SKM-1 (cell line): Measurements from ENCODE around the gene PRDM11.
A peak's percentile ranks its signal among the peaks of the same experiment; 100 is the strongest.
"Not testable (repeated sequence)": the region's sequence is repeated elsewhere in the genome, so short reads cannot be mapped to it uniquely, and the experiment has no call there.

Source experiments
- DNase-seq: peaks from one replicate; lab custom pipeline; 2025; ENCODE audit not compliant: unreplicated experiment; lab: John Stamatoyannopoulos, UW

The PRDM11 gene

DNA sequence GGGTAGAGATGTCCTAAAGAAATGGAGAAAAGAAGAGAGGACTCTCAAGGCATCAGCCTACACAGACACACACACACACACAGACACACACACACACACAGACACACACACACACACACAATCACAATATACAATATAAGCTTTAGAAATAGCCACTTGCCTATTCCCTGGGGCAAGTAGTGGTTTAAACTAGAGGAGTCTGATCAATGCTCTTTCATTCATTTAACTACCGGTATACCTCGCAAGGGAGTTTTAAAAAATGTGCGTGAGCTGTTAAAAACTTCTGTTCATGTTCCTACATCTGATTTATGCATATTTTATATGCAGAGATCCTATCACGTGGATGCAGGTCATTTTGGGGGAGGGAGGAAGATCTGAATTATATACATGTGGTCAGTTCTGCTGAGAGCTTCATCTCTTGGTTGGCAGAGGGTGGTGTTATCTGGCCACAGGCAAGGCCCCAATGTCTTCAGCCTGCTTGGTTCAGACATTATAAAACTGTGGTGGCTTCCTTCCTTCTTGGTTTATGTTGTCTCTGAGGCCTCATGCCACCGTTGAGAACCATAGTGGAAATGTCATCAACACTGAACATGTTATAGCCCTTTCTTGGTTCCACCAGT, 83.1 kb downstream of the PRDM11 start:
- DNase-seq = no peak

DNA sequence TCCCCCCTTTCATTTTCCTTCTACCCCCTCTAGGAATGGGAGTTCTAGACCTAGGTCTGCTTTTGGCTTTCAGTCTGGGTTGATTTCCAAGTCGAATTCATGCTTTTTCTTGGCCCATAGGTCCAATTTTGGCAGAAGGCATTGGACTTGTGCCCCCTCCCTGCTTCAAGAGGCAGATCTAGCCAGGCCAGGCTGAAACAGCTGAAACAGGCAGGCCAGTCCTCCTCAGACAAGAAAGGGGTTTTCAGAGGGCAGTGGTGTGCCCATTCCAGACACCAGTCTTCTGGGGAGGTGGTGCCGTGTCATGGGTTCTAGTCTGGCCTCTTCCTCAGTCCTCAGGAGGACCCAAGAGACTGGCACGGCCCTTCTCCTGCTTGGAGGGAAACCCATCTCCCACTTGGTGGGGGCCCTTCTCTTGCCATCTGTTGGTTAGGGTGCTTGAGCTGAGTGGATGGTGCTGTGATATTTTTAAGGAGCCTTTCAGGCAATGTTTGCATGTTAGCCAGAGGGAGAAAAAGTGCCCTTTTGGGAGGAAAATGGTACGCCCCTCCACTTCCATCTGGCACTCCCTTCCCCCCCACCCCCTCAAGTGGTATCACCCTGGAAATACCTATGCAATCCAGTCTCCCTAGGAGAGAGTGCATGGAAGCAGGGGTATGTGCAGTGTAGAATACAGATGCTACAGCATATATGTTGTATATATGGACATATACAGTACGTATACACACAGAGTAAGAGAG, 86.1 kb downstream of the PRDM11 start:
- no peak for DNase-seq

DNA sequence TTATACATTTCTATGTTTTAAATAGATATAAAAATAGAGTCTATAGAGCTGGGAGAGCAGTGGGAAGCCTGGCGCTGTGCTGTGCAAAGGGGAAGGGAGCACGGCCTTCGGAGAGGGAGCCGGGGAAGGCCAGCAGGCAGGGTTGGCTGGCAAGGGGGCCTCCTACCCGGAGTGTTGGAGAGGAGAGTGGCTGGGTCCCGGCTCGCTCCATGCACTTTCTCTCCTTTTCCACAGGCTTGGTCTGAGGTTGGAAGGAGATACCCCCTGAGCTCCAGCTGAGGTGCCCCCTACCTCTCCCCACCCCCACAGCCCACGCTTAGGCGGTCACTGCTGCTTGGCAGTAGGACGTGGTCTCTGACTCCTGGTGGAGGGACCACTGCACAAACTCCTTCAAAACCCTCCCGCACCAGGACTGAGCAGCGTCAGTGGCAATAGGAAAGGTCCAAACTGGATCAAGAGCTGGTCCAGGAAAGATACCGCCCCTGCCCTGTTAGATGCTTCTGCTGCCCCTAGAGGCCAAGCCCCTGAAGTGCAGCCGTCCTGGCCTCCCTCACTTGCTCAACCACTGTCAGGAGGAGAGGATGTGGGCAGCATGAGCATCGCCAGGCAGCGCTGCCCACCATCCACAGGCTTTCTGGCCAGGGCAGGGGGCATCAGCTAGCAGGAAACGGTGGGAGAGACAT, 86.8 kb downstream of the PRDM11 start:
- DNase-seq = peak; percentile 30

DNA sequence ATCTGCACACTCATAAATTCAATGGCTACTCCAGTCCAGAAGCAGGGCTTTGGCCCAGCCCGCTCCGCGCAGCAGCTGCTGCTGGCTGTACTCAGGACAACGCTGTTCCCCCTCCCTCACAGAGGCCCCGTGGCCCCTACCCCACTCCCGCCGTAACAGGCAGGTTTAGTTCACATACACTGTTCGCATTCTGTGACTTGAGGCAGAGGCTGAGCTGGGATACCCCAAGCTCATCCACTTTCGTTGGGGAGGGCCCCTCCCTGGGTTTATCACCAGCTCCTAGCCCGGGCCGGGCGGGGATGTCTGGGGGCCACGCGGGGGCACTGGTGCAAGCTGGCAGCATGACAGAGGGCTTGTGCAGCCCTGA, 87.3 kb downstream of the PRDM11 start:
- no peak for DNase-seq

DNA sequence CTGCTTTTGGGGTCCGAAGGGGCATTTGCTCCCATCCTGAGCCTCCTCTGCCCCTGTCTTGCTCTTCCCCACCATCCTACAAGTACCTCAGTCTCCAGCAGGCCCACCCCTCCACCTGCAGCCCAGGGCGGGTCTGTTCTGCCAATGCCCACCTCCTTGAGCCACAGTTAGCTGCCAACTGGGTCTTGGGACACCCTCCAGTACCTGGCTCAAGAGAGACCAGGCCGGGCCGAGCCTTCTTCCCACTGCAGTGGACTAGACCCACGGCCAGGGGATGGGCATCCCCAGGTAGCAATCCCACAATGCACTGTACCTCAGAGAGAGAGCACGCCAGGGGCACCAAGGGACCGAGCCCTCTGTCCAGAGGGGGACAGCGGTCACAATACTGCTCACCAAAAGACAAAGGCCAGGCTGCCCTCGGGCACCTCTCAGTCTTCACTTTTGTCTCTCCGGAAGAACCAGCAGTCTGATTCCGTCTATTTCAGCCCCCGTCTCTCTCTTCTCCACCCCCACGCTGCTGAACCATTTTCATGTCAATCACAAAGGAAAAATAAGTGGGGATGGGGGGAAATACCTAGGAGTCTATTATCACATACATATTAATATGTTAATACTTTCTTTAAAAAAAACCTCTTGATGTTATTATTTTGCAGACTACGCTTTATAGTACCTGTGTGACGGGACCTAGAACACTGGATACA, 88.0 kb downstream of the PRDM11 start:
- DNase-seq = no peak

DNA sequence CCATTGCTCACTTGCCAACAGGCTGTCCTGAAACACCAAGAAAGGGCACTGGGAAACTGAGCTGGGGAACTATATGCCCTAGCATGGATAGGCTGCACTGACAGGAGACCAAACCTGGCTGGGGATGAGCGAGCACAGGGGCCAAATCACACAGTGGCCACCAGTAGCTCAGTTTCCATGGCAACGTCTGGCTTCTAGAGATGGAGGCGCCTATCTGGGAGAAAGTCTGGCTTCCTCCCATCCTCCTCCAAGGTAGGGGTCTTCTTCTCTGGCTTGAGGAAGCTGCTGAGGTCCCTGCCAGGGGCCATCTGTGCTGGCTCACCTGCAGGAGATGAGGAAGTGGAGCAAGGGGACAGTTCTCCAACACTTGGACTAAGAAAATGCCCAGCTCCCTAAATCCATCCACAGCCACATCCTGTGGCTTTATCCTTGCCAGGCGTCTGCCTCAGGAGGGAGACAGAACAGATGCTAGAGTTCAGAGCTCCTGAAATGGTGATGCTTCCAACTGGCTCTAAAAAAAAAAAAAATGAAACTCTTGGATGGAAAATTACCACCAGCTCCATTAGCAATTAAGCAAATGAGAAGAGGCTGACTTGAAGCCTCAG, 91.4 kb downstream of the PRDM11 start:
- no peak for DNase-seq

DNA sequence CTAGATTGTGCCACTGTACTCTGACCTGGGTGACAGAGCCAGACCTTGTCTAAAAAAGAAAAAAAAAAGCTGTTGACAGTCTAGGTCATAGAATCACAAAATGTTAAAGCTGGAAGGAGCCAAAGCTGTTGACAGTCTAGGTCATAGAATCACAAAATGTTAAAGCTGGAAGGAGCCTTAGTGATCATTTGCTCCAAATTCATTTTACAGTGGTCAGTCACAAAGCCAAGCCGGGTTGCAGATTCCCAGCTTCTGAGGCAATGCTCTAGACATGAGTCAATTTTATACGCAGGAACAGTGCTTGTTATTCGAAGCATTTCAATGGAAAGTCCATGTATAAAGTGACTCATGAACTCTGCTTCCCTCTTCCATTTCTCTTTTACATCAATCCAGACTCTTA, 92.3 kb downstream of the PRDM11 start:
- DNase-seq = no peak

DNA sequence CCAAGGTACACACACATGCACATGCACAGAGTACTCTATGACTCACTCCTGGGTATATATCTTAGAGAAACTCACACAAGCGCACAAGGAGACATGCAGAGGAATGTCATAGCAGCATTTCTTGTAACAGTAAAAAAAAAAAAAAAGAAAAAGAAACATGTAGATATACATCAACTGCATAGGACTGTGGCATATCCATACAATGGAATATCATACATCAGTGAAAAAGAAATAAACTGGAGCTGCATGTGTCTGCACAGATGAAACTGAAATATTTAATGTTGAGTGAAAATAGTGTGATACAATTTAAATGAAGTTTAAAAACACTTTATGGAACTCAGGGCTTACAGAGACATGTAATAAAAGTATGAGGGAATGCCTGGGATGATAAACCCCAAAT, 93.3 kb downstream of the PRDM11 start:
- no peak for DNase-seq

DNA sequence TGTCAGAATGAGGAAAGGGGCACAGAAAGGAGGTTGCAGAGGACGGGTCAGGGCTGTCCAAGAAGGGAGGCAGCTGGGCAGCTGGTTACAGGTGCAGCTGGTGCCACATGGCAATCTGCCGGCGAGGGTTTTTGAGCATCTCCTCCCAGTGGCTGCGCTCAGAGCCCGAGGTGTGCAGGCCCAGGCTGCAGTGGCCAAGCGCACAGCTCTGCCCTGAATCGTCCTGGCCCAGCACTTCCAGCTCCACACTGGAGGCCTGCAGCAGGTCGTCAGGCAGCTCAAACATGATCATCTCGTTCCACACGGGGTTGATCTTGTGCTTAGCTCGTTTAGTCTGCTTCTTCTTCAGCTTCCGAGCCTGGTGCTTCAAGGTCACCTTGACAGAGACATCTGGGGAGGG, 97.5 kb downstream of the PRDM11 start:
- no peak for DNase-seq

DNA sequence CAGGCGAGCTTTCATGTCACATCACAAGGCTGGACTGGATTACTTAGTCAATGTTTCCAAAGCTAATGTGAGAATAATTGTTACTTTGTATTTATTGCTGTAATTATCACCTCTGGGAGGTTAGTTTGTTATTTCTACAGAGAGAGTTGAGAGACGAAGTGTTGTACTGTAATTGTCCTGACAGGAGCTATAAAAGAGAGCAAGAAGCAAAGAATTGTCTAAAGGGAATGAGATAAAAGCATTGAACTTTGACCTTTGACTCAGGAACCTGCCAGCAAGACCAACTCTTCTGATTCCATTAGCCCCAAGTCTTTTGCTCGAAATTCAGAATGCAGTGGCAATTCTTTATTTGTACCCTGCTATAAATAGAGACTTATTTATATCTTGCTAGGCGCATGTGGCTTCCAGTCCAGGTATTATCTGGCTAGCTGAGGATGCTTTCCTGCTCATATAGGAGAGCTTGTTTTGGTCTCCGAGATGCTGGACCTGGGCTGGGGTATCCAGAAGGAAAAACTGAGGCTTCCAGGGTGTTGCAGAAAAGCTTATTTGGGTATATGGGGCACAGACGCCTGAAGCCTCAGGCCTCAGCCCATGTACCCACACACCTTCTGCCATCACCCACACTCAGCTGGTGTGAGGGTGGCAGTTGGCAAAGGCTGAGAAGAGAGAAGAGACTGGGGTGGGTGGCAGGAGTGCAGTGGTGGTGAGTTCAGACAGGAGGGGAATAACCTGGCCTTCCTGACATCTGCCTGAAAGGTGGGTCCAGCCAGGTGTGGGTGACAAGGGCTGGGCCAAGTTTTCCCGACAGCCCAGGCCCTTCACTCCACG, 99.0 kb downstream of the PRDM11 start:
- no peak for DNase-seq

DNA sequence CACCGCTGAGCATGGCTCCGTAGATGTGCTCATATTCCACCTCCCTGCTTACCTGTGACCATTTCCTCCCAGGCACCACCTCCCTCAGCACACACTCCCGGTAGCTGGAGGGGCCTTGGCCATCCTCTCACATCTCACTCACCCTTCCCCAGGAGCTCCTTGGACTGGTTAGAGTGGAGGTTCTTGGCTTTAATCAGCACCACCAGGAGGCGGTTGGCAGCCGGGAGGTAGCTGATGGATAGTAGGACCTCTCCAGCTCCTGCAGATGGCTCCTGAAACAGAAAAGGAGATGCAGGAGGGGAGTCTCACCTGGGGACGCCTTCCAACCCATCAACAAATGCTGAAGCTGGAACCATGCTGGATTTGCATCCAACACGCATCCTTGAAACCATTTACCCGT, 99.8 kb downstream of the PRDM11 start:
- no peak for DNase-seq

DNA sequence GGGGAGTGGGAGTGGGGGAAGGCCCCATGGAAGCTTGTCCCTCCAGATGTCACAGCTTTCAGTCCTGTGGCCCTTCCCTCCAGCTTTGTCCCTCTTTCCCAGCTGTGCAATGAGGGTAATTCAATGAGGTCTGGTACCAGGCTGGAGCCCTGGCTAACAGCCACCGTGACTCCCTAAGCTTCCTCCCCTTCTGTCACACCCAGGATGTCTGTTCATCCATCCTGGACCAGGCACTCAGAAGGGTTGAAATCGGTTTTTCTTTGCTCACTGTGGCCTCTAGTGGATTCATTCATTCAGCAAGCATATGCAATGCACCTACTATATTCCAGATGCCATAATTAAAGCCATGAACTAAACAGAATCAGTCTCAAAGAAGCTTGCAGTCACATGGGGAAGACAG, 101.0 kb downstream of the PRDM11 start:
- DNase-seq = no peak

DNA sequence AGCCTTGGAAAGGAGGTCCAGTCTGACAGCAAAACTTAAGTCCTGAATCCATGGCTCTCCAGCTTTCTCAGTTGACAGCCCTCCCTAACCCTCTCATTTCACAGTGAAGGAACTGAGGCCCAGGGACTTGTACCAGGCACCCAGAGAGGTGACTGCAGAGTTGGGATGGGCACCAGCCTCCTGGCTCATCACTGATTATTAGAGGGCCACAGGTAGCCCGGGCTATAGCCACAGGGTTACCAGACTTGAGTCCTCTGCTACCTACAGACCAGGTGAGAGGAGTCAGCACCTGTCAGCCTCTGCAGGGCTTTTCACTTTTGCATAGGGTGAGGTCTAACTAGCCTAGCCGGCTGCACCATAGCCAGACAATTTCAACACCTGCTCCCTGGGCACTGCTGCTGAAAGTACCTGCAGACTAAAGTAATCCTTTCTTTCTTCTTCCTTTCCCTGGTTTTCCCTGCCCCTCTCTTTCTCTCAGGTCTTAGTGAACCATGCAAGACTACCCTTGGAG, 102.1 kb downstream of the PRDM11 start:
- DNase-seq = no peak

DNA sequence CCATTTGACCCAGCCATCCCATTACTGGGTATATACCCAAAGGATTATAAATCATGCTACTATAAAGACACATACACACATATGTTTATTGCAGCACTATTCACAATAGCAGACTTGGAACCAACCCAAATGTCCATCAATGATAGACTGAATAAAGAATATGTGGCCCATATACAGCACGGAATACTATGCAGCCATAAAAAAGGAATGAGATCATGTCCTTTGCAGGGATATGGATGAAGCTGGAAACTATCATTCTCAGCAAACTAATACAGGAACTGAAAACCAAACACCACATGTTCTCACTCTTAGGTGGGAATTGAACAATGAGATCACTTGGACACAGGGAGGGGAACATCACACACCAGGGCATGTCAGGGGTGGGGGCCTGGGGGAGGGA, 102.9 kb downstream of the PRDM11 start:
- not testable (repeated sequence) for DNase-seq

DNA sequence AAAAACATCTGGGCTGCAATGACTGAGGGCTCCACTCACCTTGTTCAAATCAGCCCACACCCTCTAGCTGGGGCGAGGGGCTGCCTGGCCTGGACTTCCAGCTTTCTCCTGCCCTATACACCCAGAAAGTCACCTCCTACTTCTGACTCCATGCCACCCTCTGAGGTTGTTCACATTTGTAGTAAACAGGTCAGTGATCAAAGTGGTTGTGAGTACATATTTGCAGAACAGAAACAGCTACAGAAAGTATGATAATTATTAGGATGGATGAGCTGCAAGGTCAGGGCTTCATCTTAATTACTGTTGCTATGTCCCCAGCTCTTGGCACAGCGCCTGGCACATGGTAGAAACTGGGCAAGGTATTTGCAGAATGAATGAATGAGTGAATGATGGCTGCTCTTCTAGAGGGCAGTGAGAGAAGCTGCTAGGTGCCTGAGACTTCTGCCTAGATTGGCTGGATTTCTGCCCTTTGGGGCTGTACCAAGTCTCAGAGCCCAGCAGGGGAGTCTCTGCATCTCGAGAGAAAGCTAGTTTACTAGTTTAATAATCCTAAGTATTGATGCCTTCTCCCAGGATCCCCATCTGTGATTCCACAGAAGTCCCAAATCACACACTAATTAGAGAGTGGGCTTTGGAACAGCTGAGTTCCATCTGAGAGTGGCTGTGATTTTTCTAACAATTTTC, 103.7 kb downstream of the PRDM11 start:
- DNase-seq = no peak

DNA sequence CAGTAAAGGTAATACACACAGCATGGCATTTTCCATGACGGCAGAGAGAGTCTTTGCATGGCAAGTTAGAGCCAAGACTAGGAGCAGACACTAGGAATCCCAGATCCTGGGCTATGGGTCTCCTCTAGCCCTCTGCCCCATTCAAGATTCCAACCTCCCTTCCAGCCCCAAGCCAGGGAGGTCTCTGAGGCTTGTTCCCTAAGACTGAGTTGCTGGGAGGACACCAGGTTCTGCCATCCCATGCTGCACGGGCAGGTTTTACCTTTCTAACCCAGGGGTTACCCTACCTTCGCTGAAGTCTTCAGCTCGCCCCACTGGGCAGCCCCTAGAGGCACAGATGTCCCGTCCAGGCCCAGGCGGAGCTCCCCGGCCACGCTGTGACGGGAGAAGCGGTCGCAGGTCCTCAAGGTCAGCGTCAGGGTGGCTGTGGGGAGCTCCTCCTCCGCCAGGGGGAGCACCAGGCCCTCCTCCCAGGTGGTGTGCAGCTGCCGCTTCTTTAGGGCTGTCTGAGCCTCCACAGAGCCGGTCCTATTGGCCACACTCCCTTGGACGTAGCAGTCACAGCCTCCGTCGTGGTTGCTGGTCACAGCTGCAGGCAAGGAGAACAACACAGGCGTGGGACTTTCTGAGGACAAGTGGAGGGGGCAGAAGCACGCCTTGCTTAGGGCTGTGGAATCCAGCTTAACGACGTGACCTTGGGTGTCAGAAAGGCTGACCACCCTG, 105.9 kb downstream of the PRDM11 start:
- no peak for DNase-seq

DNA sequence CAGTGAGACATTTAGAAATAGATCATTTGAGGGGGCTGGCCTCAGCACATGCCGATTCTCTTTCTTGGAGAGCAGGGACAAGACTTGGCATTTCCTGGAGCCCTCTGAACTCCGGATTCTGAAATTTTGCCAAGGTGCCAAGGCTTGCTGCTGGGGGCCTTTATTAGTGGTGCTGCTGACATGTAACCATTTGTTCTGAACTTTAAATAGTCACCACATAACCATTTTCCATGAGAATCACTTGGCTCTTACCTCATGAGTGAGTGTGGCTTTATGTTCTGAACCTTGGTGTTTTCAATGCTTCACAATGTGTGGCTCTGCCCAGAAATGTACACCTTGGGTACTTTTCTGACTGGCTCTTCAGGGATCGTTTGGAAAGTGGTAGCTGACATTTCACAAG, 106.4 kb downstream of the PRDM11 start:
- DNase-seq = no peak

DNA sequence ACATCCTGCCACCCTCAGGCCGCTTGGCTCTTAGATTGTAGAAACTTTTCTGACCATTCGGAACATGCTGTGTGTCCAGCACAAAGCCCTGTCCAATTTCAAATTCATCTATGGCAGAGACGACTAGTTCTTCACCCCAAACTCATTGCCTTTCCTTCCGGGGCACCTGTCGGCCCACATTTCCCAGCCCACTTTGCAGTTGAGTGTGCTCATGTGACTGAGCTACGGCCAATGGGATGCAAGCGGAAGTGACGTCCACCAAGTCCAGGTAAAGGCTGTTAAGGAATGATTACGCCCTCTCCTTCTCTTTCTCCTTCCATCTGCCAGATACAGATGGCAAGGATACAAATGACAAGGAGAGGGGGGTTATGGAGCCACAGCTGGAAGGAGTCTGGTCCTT, 107.2 kb downstream of the PRDM11 start:
- DNase-seq = no peak

DNA sequence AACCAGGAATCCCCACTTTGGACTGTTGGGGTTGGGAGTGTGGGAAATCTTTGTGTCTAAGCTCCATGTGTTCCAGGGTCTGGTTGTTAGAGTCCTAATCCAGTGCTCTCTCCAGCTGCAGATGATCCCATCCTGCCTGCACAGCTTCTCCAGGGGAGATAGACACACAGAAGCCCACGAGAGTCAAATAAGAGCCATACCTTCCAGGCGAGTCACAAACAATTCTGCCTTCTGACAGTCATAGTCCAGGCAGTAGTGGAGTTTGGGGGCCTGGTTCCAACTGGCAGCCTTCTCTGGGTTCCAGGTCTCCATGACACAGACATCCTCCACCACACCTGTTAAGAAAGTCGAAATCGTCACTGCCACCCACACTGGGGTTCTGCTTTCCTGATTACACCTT, 107.6 kb downstream of the PRDM11 start:
- DNase-seq = no peak
